ENCODE measurements around the gene TFIP11. TPM values are rescaled to one million over a fixed set of nuclear protein-coding genes. Genes with fewer than 3 reads are reported as not detected.

Gene TFIP11
- total and polyA plus RNA-seq, 2 donors from 2014 or later = 26.7 to 34.2 TPM

DNA sequence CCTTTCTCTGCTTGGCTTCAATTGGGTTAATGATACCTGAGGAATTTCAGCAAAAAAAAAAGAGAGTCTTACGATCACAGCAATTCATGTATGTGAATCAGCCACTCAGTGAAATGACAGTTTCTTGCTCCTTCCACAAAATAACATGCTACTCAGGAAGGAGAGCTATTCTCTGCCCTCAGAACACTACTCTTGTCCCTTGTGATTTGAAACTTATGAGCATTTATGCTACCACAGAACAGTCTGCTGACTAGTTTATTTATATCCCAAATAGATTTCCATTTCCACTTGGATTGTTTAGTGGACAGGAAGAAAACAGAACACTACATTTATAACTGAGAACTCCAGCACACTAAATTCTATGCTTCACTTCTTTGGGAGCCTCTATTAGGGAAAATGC, 8.5 kb downstream of the TFIP11 start:
- FAIRE-seq = no peak
- H3K9me3 ChIP-seq (ENCODE audit: control insufficient read depth in 2 of 3, insufficient read depth in 1 of 3, low read length in 3 of 3) = no peaks in the 10 kb centered on the region

DNA sequence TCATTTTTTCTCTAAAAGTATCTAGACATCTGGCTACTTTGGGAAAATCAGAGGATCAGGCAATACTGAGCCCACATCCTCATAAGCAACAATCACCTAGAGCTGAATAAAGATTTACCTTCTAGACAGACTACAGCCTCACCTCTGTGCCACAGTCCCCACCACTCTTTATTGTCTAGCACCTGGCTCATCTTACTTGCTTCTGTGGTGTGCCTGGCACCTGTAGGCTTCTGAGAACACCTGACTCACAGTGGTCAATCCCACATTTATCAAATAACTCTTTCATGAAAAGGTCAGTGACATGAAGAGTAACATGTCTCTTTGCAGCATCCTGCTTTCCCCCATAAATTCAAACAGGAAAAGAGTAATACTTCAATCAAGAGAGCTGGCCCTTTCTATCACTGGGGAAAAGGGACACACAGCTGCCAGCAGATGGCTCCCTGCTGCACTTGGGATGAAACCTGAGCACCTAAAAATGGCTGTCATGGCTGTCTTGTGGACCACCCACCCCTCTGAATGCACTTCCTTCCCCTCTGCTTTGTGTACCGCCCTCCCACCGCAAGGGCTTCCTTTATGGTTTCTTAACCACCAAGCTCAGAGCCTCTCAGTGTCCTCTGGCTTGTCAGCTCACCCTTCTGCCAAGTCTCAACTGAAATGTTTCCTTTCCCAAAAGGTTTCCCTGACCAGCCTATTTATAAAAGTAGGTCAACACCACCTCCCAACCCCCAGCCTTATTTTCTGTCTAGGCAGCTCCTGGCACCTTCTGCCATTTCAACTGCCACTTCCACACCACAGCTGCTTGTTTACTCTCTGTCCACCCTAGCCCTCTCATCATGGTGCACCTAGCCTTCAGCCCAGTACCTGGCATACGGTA, 9.3 kb downstream of the TFIP11 start:
- Histone ChIP-seq H3K9ac (ENCODE audit: low read length in 3 of 3) (no peak overlapping the region), H3K4me1 (ENCODE audit: control insufficient read depth in 2 of 3, insufficient read depth in 2 of 3, low read depth in 1 of 3, low read length in 3 of 3) (peaks cover 0 to 4% (median 0%) of the 10 kb centered on the region in 3 donors), H3K27me3 (ENCODE audit: control insufficient read depth, insufficient read depth, low read length) (no peaks in the 10 kb centered on the region), H3K36me3 (ENCODE audit: control insufficient read depth in 2 of 3, insufficient read depth in 3 of 3, low read length in 3 of 3) (peaks cover 19 to 79% (median 38%) of the 10 kb centered on the region in 3 donors), H3K9me3 (ENCODE audit: control insufficient read depth in 2 of 3, insufficient read depth in 1 of 3, low read length in 3 of 3) (no peaks in the 10 kb centered on the region), H3K27ac (ENCODE audit: low read depth in 2 of 2, low read length in 2 of 2) (peak overlapping the region in 1 of 2 donors; percentile 1), H3K4me3 (ENCODE audit: low read length in 3 of 3) (no peak overlapping the region)
- TF ChIP-seq, protein P1, sequence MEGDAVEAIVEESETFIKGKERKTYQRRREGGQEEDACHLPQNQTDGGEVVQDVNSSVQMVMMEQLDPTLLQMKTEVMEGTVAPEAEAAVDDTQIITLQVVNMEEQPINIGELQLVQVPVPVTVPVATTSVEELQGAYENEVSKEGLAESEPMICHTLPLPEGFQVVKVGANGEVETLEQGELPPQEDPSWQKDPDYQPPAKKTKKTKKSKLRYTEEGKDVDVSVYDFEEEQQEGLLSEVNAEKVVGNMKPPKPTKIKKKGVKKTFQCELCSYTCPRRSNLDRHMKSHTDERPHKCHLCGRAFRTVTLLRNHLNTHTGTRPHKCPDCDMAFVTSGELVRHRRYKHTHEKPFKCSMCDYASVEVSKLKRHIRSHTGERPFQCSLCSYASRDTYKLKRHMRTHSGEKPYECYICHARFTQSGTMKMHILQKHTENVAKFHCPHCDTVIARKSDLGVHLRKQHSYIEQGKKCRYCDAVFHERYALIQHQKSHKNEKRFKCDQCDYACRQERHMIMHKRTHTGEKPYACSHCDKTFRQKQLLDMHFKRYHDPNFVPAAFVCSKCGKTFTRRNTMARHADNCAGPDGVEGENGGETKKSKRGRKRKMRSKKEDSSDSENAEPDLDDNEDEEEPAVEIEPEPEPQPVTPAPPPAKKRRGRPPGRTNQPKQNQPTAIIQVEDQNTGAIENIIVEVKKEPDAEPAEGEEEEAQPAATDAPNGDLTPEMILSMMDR (IDR thresholded peaks at IDR 0.05; ENCODE audit: borderline replicate concordance, extremely low read depth, insufficient read depth) = peak; percentile 47
- peak in 3 of 5 donors; percentile 40 to 70 (median 45) for DNase-seq
- no peak for FAIRE-seq
- intact Hi-C loops (cut with DNase I) = no loop called here

More for the DNA sequence above, 8.5 kb downstream of the TFIP11 start:
- DNase-seq = no peak
- TF ChIP-seq, protein P1 (IDR thresholded peaks at IDR 0.05; ENCODE audit: borderline replicate concordance, extremely low read depth, insufficient read depth) = no peak
- Histone ChIP-seq H3K4me1 (ENCODE audit: control insufficient read depth in 2 of 3, insufficient read depth in 2 of 3, low read depth in 1 of 3, low read length in 3 of 3) (peaks cover 0 to 4% (median 0%) of the 10 kb centered on the region in 3 donors), H3K27me3 (ENCODE audit: control insufficient read depth, insufficient read depth, low read length) (no peaks in the 10 kb centered on the region), H3K9ac (ENCODE audit: low read length in 3 of 3) (no peak overlapping the region), H3K27ac (ENCODE audit: low read depth in 2 of 2, low read length in 2 of 2) (peak overlapping the region in 1 of 2 donors; percentile 1), H3K36me3 (ENCODE audit: control insufficient read depth in 2 of 3, insufficient read depth in 3 of 3, low read length in 3 of 3) (peaks cover 19 to 82% (median 39%) of the 10 kb centered on the region in 3 donors), H3K4me3 (ENCODE audit: low read length in 3 of 3) (no peak overlapping the region)
- intact Hi-C loops (cut with DNase I) = no loop called here

DNA sequence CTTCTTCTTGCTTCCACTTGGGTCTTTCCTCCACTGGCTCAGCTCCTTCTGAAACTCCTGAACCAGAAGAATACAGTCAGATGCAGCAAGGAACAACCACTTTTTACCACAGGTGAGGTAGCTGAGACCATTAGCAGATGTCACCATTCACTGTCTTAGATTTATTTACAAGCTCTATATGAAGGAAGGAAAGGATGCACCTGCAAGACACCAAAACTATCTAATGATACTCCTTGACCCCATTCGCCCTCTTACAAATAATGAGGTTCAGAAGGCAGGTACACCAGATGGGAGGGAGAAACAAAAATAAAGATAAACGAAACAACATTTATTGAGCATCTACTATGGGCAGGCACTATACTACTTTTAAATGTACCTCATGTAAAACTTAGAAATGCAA, 10.3 kb downstream of the TFIP11 start:
- Histone ChIP-seq H3K4me3 (ENCODE audit: low read length in 3 of 3) (no peak overlapping the region), H3K9ac (ENCODE audit: low read length in 3 of 3) (no peak overlapping the region), H3K36me3 (ENCODE audit: control insufficient read depth in 2 of 3, insufficient read depth in 3 of 3, low read length in 3 of 3) (peaks cover 19 to 80% (median 41%) of the 10 kb centered on the region in 3 donors), H3K4me1 (ENCODE audit: control insufficient read depth in 2 of 3, insufficient read depth in 2 of 3, low read depth in 1 of 3, low read length in 3 of 3) (peaks cover 0 to 4% (median 0%) of the 10 kb centered on the region in 3 donors), H3K27me3 (ENCODE audit: control insufficient read depth, insufficient read depth, low read length) (no peaks in the 10 kb centered on the region), H3K9me3 (ENCODE audit: control insufficient read depth in 2 of 3, insufficient read depth in 1 of 3, low read length in 3 of 3) (no peaks in the 10 kb centered on the region), H3K27ac (ENCODE audit: low read depth in 2 of 2, low read length in 2 of 2) (no peak overlapping the region)
- no peak for FAIRE-seq
- no peak for DNase-seq
- TF ChIP-seq, protein P1 (IDR thresholded peaks at IDR 0.05; ENCODE audit: borderline replicate concordance, extremely low read depth, insufficient read depth) = no peak
- intact Hi-C loops (cut with DNase I) = no loop called here

All from kidney (tissue), 14 donors.